ENCODE results near the gene CAMTA2. TPM values are rescaled to one million over a fixed set of nuclear protein-coding genes. Genes with fewer than 3 reads are reported as not detected.

CAMTA2 gene
- total RNA-seq, 1 donor from 2014 or later = 72.1 TPM

DNA sequence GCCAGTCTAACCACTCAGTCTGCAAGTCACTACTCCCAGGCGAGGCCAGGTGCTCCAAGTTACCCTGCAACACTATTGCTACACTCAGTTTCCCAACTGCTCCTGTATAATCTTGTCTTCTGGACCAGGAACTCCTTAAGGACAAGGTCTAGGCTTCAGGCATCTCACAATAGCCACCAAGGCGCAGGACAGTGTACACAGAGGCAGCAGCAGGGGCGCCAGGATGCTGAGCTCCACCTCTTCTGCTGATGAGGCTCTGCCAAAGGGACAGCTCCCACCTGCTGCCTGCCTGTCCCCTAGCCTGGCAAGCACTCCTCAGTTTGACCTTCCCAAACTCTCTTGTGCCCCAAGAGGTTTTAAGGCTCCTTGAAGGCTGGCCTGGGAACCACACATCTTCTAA, 51.0 kb downstream of the CAMTA2 start:
- Histone ChIP-seq H3K27ac (no peak overlapping the region), H3K4me1 (peaks cover 11 to 15% of the 10 kb centered on the region in 2 donors), H3K4me3 (no peak overlapping the region), H3K36me3 (peaks cover 18 to 20% of the 10 kb centered on the region in 2 donors), H3K27me3 (no peaks in the 10 kb centered on the region), H3K9me3 (no peaks in the 10 kb centered on the region)
- no peak for DNase-seq (ENCODE audit: low spot score in 2 of 2)
- TF ChIP-seq CTCF (IDR thresholded peaks at IDR 0.05) = no peak
- intact Hi-C loops (cut with DNase I) = no loop called here

DNA sequence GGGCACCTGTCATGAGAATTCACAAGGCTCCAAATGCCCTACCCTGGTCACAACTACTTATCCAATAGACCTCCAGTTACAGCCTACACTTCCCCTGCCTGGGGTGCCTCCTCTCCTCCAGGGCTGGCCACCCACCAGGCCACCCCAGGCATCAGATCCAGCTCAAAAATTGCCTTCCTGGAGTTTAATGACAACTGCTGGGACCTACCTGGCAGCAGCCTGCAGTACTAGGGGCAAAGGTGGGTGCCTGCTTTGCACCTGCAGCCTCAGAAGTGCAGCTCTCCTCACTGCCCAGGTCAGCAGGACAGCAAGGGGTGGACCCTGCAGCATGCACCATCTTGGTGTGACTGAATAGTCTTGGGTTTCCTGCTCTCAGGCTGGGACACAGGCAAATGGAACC, 51.8 kb downstream of the CAMTA2 start:
- no peak for DNase-seq (ENCODE audit: low spot score in 2 of 2)
- intact Hi-C loops (cut with DNase I) = no loop called here
- H3K27ac ChIP-seq = no peak overlapping the region
- peaks cover 18 to 20% of the 10 kb centered on the region in 2 donors for H3K36me3 ChIP-seq
- H3K9me3 ChIP-seq = no peaks in the 10 kb centered on the region
- no peak for TF ChIP-seq CTCF (IDR thresholded peaks at IDR 0.05)
- no peak overlapping the region for H3K4me3 ChIP-seq
- H3K27me3 ChIP-seq = no peaks in the 10 kb centered on the region
- H3K4me1 ChIP-seq = peaks cover 4 to 9% of the 10 kb centered on the region in 2 donors

GRCh38 chr17:4934173-4934979, 53.1 kb downstream of the CAMTA2 start:
- Histone ChIP-seq H3K4me1 (peaks cover 4 to 9% of the 10 kb centered on the region in 2 donors), H3K4me3 (no peak overlapping the region), H3K9me3 (no peaks in the 10 kb centered on the region), H3K27me3 (no peaks in the 10 kb centered on the region), H3K27ac (peak overlapping the region in 1 of 2 donors; percentile 5), H3K36me3 (peaks cover 18 to 20% of the 10 kb centered on the region in 2 donors)
- no peak for TF ChIP-seq CTCF (IDR thresholded peaks at IDR 0.05)
- no peak for DNase-seq (ENCODE audit: low spot score in 2 of 2)
- intact Hi-C loops (cut with DNase I) = no loop called here

GRCh38 chr17:4933646-4934045, 53.8 kb downstream of the CAMTA2 start:
- TF ChIP-seq CTCF (IDR thresholded peaks at IDR 0.05) = no peak
- H3K4me1 ChIP-seq = peaks cover 0 to 5% of the 10 kb centered on the region in 2 donors
- no peaks in the 10 kb centered on the region for H3K27me3 ChIP-seq
- peaks cover 18 to 20% of the 10 kb centered on the region in 2 donors for H3K36me3 ChIP-seq
- intact Hi-C loops (cut with DNase I) = no loop called here
- H3K9me3 ChIP-seq = no peaks in the 10 kb centered on the region
- H3K4me3 ChIP-seq = no peak overlapping the region
- DNase-seq (ENCODE audit: low spot score in 2 of 2) = no peak
- H3K27ac ChIP-seq = no peak overlapping the region

- intact Hi-C loops (cut with DNase I) = no loop called here
- Histone ChIP-seq H3K27ac (no peak overlapping the region), H3K9me3 (no peaks in the 10 kb centered on the region), H3K27me3 (no peaks in the 10 kb centered on the region), H3K36me3 (peaks cover 14 to 15% of the 10 kb centered on the region in 2 donors), H3K4me1 (no peaks in the 10 kb centered on the region), H3K4me3 (no peak overlapping the region)
- TF ChIP-seq CTCF (IDR thresholded peaks at IDR 0.05) = no peak
- DNase-seq (ENCODE audit: low spot score in 2 of 2) = no peak
Measured at GRCh38 chr17:4932756-4933155, 54.7 kb downstream of the CAMTA2 start.
